Measurements from ENCODE around the gene RNF151. TPM values are rescaled to one million over a fixed set of nuclear protein-coding genes. Genes with fewer than 3 reads are reported as not detected.

RNF151 gene
- total RNA-seq, 1 donor from 2014 or later: not detected

DNA sequence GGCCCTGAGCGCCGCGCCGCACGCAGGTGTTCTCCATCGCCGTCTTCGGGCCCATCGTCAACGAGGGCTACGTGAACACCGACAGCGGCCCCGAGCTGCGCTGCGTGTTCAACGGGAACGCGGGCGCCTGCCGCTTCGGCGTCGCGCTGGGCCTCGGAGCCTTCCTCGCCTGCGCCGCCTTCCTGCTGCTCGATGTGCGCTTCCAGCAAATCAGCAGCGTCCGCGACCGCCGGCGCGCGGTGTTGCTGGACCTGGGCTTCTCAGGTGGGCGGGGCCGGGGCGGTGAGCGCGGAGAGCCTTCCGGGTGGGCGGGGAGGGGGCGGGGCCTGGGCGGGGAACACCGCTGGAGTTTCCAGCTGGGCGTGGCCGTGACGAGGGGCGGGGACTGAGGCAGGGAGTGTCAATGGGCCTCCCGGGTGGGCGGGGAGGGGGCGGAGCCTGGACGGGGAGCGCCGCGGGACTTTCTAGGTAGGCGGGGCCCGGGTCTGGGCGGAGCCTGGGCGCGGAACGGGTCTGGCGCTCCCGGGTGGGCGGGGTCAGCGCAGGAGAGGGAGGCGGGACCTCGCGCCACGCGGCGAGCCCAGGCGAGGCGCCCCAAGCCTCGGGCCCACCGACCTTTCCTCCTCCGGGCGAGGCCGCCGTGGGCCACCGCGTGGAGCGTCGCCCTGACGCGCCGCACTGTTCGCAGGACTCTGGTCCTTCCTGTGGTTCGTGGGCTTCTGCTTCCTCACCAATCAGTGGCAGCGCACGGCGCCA lies 25.5 kb downstream of the RNF151 start:
- Mint-ChIP-seq H3K27ac (peak overlapping the region; percentile 83), H3K4me1 (peaks cover 21% of the 10 kb centered on the region), H3K36me3 (ENCODE audit: low read depth) (peaks cover 14% of the 10 kb centered on the region), H3K9me3 (no peaks in the 10 kb centered on the region), H3K4me3 (peak overlapping the region; percentile 86), H3K27me3 (peaks cover 13% of the 10 kb centered on the region)
- peak; percentile 98 for DNase-seq
- intact Hi-C loops (cut with micrococcal nuclease): loop anchor here (1.0 to 5.0 kb wide), 4 partner anchors 8 to 55 kb away; partner anchors contain the start of genes GFER, NTHL1, RPS2 and TSC2

DNA sequence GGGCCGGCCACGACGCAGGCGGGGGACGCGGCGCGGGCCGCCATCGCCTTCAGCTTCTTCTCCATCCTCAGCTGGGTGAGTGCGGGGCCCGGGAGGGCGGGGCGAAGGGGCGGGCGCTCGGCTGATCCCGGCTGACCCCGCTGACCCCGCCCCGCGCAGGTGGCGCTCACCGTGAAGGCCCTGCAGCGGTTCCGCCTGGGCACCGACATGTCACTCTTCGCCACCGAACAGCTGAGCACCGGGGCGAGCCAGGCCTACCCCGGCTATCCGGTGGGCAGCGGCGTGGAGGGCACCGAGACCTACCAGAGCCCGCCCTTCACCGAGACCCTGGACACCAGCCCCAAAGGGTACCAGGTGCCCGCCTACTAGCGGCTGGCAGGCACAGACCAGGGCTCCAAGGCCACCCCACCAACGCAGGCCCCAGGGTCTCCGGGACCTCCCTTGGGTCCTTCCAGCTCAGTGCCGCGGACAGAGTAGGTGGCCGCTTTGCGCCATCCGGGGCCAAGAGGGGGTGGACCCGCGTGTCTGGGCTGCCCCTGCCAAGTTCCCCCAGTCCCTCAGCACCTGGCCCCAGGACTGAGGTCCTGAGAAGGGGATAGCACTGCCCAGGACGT lies 26.2 kb downstream of the RNF151 start:
- no peak for DNase-seq
- Mint-ChIP-seq H3K27ac (no peak overlapping the region), H3K4me3 (no peak overlapping the region), H3K9me3 (no peaks in the 10 kb centered on the region), H3K4me1 (peaks cover 21% of the 10 kb centered on the region), H3K27me3 (peaks cover 13% of the 10 kb centered on the region), H3K36me3 (ENCODE audit: low read depth) (peaks cover 18% of the 10 kb centered on the region)
- intact Hi-C loops (cut with micrococcal nuclease): loop anchor here (1.0 to 5.0 kb wide), 3 partner anchors 9 to 54 kb away; partner anchors contain the start of genes GFER, NTHL1 and TSC2

DNA sequence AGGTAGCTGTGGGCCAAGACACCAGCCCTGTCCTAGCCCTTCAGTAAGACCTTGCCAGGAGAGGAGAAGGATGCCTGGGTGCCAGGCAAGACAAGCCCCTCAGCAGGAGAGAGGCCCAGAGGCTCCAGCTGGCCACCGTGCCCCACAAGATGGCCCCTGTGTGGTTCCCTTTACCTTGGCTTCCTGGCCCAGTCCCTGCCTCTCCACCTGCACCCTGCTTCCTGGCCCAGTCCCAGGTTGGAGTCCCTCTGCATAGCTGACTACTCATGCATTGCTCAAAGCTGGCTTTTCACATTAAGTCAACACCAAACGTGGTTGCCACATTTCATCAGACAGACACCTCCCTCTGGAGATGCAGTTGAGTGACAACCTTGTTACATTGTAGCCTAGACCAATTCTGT lies 27.1 kb downstream of the RNF151 start:
- no peak for DNase-seq

DNA sequence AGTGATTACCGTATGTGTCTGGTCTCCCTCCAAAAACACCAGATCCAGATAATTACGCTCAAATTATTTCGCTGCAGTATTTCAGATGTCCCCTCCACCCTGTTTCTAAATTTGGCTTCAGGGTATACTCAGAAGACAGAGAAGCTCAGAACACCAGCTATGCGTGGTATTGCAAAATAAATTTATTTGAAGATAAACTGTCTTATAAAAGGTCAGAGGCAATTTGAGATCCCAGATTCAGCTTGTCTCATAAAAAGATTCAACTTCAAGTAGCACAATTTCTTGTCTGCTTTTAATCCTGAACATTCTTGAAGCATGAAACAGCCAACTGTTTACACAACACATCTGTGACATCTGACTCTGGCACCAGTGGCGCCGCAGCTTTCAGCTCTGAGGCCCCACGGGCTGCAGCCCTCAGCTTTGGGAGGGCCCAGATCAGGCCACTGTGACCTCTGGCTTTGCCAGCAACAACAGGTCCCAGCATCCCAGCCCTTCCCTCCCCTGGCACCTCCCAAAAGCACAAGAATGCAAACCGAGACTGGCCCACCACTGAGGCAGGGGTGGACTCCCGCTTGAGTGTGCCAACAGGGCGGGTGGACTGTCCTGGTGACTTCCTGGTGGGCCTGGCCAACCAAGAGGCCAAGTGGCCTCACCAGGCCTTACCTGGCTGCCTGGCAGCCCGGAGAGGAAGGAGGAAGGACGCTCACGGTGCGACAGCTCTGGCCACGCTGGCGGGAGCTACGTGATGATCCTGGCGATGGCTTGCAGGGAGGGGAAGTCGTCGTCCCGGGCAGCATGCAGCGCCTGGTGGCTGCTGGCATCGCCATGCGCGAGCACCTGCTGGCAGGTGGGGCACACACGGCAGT lies 31.1 kb downstream of the RNF151 start:
- no peak for DNase-seq
- peaks cover 8% of the 10 kb centered on the region for H3K4me1 Mint-ChIP-seq
- no peaks in the 10 kb centered on the region for H3K9me3 Mint-ChIP-seq
- no peaks in the 10 kb centered on the region for H3K27me3 Mint-ChIP-seq
- no peak overlapping the region for H3K27ac Mint-ChIP-seq
- intact Hi-C loops (cut with micrococcal nuclease): no loop called here
- H3K4me3 Mint-ChIP-seq: no peak overlapping the region
- peaks cover 32% of the 10 kb centered on the region for H3K36me3 Mint-ChIP-seq (ENCODE audit: low read depth)

More for the DNA sequence above, 27.1 kb downstream of the RNF151 start:
- no peak overlapping the region for H3K4me3 Mint-ChIP-seq
- peak overlapping the region; percentile 74 for H3K27ac Mint-ChIP-seq
- intact Hi-C loops (cut with micrococcal nuclease): loop anchor here (5.0 kb wide), 1 partner anchor 54 kb away; the partner anchor contains the start of genes NTHL1 and TSC2
- H3K9me3 Mint-ChIP-seq: no peaks in the 10 kb centered on the region
- peaks cover 17% of the 10 kb centered on the region for H3K36me3 Mint-ChIP-seq (ENCODE audit: low read depth)
- H3K4me1 Mint-ChIP-seq: peaks cover 19% of the 10 kb centered on the region
- peaks cover 9% of the 10 kb centered on the region for H3K27me3 Mint-ChIP-seq

DNA sequence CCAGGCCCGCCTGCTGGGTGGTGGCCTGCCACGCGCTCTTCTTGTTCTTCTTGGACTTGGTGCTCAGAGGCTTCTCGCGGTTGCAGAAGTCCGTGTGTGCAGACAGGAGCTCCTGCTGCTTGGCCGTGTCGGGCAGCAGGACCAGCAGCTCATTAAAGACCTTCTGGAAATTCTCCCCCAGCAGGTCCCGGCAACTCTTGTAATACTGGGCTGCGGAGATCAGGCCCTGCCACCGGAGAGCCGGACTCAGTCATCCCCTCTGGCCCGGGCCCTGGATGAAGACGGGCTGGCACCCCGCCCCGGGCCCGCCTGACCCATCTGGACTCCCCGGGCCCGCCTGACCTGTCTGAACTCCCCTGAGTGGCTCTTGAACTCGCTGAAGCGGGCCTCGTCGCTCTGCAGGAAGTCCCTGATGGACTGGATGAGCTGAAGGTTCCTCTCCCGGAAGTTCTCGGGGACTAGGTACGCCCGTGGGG lies 31.7 kb downstream of the RNF151 start:
- Mint-ChIP-seq H3K36me3 (ENCODE audit: low read depth) (peaks cover 32% of the 10 kb centered on the region), H3K4me1 (peaks cover 8% of the 10 kb centered on the region), H3K27me3 (no peaks in the 10 kb centered on the region), H3K27ac (no peak overlapping the region), H3K9me3 (no peaks in the 10 kb centered on the region), H3K4me3 (no peak overlapping the region)
- intact Hi-C loops (cut with micrococcal nuclease): no loop called here
- DNase-seq: no peak

DNA sequence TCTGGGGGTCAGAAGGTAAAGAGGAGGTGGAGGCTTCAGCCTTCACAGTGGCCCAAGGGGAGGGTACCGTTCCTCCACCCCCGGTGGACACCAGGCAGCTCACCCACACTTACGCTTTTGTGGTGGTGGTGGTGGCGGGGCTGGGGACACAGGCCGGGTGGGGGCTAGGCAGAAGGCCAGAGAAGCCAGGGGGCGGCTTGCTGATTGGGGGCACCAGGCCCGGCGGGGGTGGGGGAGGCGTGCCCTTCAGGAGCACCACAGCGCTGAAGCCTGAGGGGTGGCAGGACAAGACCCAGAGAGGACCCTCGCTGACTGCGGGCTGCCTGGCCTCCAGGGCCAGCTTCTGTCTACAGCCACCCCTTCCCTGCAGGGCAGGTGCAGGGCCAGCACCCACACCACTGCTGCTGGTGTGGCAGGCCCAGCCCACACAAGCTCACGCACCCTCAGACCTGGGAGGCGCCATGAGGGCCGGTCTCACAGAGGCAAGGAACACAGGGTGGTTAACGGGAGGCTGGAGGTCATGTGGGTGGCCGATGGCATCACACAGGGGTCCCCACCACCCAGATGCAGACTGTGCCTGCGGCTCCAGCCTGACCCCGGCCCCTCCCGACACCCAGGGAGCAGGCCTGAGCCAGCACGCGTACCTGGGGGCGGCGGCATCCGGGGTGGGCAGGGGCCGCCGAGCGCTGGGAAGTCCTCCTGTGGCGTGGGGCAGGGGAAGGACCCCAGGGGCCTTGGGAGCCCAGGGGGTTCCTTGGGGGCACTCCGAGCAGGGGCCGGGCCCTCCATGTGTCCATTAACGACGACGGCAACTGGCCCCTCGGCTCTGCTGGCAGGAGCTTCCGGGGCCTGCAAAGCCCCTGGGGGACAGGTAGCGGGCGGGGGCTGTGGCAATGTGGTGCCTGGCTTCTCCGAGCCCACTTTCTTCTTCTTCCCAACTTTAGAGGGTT lies 32.5 kb downstream of the RNF151 start:
- Mint-ChIP-seq H3K4me1 (peaks cover 7% of the 10 kb centered on the region), H3K27ac (no peak overlapping the region), H3K27me3 (no peaks in the 10 kb centered on the region), H3K9me3 (no peaks in the 10 kb centered on the region), H3K36me3 (ENCODE audit: low read depth) (peaks cover 32% of the 10 kb centered on the region), H3K4me3 (no peak overlapping the region)
- no peak for DNase-seq
- intact Hi-C loops (cut with micrococcal nuclease): no loop called here

DNA sequence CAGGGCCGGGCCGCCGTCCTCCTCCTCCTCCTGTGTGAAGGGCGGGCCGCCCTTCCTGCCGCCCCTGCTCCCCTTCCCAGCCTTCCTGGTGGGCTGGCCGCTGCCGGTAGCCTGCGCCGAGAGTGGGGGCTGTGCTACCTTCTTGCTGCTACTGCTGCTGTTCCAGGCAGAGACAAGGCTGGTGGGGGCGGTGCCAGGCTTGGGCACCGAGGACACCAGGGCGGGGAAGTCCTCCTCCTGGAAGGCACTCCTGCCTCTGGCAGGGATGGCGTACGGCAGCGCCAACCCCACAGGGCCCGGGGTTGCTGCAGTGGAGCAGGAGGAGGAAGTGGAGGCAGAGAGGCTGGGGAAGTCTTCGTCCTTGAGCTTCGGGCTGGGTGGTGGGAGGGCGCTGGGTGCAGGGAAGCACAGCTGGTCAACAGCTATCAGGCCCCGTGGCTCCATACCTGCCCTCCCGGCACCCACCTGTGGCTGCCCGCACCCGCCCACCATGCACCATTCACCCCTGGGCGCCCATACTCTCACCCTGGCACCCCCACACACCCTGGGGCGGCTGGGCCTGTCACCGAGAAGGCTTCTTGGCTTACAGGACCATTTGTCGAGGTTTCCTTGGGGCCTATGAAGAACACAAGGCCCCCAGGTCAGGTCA lies 33.3 kb downstream of the RNF151 start:
- peaks cover 11% of the 10 kb centered on the region for H3K4me1 Mint-ChIP-seq
- H3K36me3 Mint-ChIP-seq (ENCODE audit: low read depth): peaks cover 32% of the 10 kb centered on the region
- DNase-seq: no peak
- H3K27ac Mint-ChIP-seq: no peak overlapping the region
- intact Hi-C loops (cut with micrococcal nuclease): loop anchor here (10.0 kb wide), 1 partner anchor 215 kb away; the partner anchor contains the start of genes BRICD5 and PGP
- no peaks in the 10 kb centered on the region for H3K27me3 Mint-ChIP-seq
- H3K9me3 Mint-ChIP-seq: no peaks in the 10 kb centered on the region
- H3K4me3 Mint-ChIP-seq: no peak overlapping the region

DNA sequence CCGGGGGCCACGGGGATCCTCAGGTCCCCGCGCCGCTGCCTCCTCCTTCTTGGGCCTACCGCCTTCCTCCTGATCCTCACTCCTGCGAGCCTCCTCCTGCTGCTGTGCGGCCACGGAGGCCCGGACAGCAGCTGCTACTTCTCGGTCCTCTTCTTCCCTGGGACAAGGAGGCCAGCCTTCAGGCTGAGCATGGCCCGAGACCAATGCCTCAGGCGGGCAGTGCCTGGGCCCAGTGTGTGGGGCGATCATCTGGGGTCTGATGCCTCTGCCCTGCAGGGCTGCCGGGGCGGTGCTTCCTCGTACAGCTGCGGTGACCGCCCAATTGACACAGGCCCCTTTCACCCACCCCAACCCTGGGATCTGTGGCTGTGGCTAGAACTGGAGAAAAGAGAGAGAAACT lies 34.4 kb downstream of the RNF151 start:
- H3K9me3 Mint-ChIP-seq: no peaks in the 10 kb centered on the region
- peaks cover 11% of the 10 kb centered on the region for H3K4me1 Mint-ChIP-seq
- H3K4me3 Mint-ChIP-seq: no peak overlapping the region
- no peaks in the 10 kb centered on the region for H3K27me3 Mint-ChIP-seq
- no peak for DNase-seq
- peaks cover 27% of the 10 kb centered on the region for H3K36me3 Mint-ChIP-seq (ENCODE audit: low read depth)
- intact Hi-C loops (cut with micrococcal nuclease): loop anchor here (10.0 kb wide), 1 partner anchor 214 kb away; the partner anchor contains the start of genes BRICD5 and PGP
- no peak overlapping the region for H3K27ac Mint-ChIP-seq

DNA sequence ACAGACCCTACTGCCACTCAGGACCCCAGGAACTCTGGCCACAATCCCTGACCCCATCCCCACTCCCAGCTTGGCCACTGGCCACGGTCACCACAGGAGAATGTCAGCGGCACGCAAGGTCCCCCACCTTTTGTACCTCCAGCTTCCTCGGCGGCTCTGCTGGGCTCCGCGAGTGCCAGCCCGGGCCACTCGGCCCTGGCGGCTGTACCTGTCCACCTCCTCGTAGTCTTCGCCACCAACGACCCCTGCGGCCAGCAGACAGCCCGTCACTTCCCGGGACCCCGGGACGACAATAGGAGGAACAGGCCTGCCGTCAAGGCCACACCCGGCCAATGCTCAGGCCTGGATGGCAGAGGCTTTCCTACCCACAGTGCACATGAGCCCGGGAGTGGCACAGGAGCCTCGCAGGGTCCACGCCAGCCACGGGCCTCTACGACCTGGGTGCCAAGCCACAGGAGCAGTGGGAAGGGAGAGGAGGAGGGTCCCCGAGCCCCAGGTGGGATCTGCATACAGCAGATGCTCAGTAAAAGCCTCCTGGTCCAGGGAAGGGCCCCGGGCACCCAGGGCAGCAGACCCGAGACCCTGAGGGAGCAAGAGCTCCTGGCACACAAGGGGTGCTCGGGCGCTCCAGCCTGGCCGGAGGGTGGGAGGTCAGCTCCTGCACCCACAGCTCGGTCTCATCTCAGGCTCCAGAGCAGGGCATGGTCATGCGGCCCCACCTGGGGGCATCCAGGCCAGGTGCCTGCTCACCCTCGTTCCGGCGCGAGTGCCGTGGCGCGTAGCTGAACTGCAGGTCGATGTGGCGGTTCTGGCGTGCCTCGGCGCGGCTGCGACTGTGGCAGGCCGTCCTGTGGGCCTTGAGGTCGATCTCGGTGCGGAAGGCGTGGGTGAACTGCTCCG lies 35.0 kb downstream of the RNF151 start:
- Mint-ChIP-seq H3K4me3 (no peak overlapping the region), H3K27ac (no peak overlapping the region), H3K9me3 (no peaks in the 10 kb centered on the region), H3K4me1 (peaks cover 13% of the 10 kb centered on the region), H3K27me3 (no peaks in the 10 kb centered on the region), H3K36me3 (ENCODE audit: low read depth) (peaks cover 29% of the 10 kb centered on the region)
- intact Hi-C loops (cut with micrococcal nuclease): loop anchor here (10.0 kb wide), 1 partner anchor 213 kb away; the partner anchor contains the start of genes BRICD5 and PGP
- no peak for DNase-seq

GRCh38 chr16:2002406-2003230 lies 36.0 kb downstream of the RNF151 start:
- no peaks in the 10 kb centered on the region for H3K9me3 Mint-ChIP-seq
- peaks cover 20% of the 10 kb centered on the region for H3K4me1 Mint-ChIP-seq
- intact Hi-C loops (cut with micrococcal nuclease): loop anchor here (10.0 kb wide), 1 partner anchor 212 kb away; the partner anchor contains the start of genes BRICD5 and PGP
- DNase-seq: no peak
- H3K4me3 Mint-ChIP-seq: no peak overlapping the region
- H3K36me3 Mint-ChIP-seq (ENCODE audit: low read depth): peaks cover 28% of the 10 kb centered on the region
- H3K27ac Mint-ChIP-seq: no peak overlapping the region
- H3K27me3 Mint-ChIP-seq: no peaks in the 10 kb centered on the region

All from activated CD4-positive, alpha-beta T cell treated with anti-CD3 and anti-CD28 coated beads, Interleukin-2, amount 10 ng/mL, durations not matched to agents 24 days and 14 days (primary cell).